NCI-H187 treated with DMSO at 0.1 percent for 48 hours (cell line): ENCODE results near the gene MYPN.
"Not testable (repeated sequence)": the region's sequence is repeated elsewhere in the genome, so short reads cannot be mapped to it uniquely, and the experiment has no call there.

ENCODE experiments used
- DNase-seq: peaks from one replicate; lab custom pipeline; 2025; lab: John Stamatoyannopoulos, UW

MYPN gene

GRCh38 chr10:68135922-68136792 lies 26.9 kb downstream of the MYPN start:
- no peak for DNase-seq

GRCh38 chr10:68137171-68137570 lies 27.9 kb downstream of the MYPN start:
- no peak for DNase-seq

- no peak for DNase-seq
Measured at GRCh38 chr10:68138526-68138925, 29.2 kb downstream of the MYPN start.

GRCh38 chr10:68139448-68140272 lies 30.4 kb downstream of the MYPN start:
- DNase-seq = no peak

- no peak for DNase-seq
Measured at GRCh38 chr10:68142761-68143160, 33.5 kb downstream of the MYPN start.

- DNase-seq = no peak
Measured at GRCh38 chr10:68144709-68145108, 35.4 kb downstream of the MYPN start.

GRCh38 chr10:68145705-68146104 lies 36.4 kb downstream of the MYPN start:
- no peak for DNase-seq

GRCh38 chr10:68146133-68146532 lies 36.8 kb downstream of the MYPN start:
- DNase-seq = no peak

GRCh38 chr10:68151453-68151852 lies 42.2 kb downstream of the MYPN start:
- no peak for DNase-seq

GRCh38 chr10:68153473-68154210 lies 44.4 kb downstream of the MYPN start:
- DNase-seq = no peak

GRCh38 chr10:68154211-68154497 lies 44.9 kb downstream of the MYPN start:
- DNase-seq = no peak

GRCh38 chr10:68155615-68156210 lies 46.4 kb downstream of the MYPN start:
- DNase-seq = no peak

GRCh38 chr10:68156373-68157185 lies 47.3 kb downstream of the MYPN start:
- no peak for DNase-seq

- not testable (repeated sequence) for DNase-seq
Measured at GRCh38 chr10:68157522-68157921, 48.2 kb downstream of the MYPN start.

GRCh38 chr10:68158031-68158430 lies 48.7 kb downstream of the MYPN start:
- no peak for DNase-seq

- DNase-seq = no peak
Measured at GRCh38 chr10:68163735-68164134, 54.4 kb downstream of the MYPN start.

- no peak for DNase-seq
Measured at GRCh38 chr10:68165643-68166042, 56.4 kb downstream of the MYPN start.

GRCh38 chr10:68166871-68167585 lies 57.7 kb downstream of the MYPN start:
- DNase-seq = no peak

GRCh38 chr10:68167586-68168189 lies 58.4 kb downstream of the MYPN start:
- DNase-seq = no peak

- DNase-seq = no peak
Measured at GRCh38 chr10:68171539-68172080, 62.3 kb downstream of the MYPN start.
